ENCODE measurements around the gene PSG1. TPM values are rescaled to one million over a fixed set of nuclear protein-coding genes. Genes with fewer than 3 reads are reported as not detected.
"Not testable (repeated sequence)": the region's sequence is repeated elsewhere in the genome, so short reads cannot be mapped to it uniquely, and the experiment has no call there.

PSG1 gene
- total RNA-seq, 2 donors from 2014 or later, result not detected

DNA sequence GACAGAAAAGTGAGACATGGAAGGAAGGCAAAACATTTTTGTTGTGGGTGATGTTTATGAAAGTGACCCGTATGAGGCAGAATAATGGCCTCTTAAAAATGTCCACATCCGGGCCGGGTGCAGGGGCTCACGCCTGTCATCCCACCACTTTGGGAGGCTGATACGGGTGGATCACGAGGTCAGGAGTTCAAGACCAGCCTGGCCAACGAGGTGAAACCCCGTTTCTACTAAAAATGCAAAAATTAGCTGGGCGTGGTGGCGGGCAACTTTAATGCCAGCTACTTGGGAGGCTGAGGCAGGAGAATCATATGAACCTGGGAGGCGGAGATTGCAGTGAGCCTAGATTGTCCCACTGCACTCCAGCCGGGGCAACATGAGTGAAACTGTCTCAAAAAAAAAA lies 20.2 kb upstream of the PSG1 start:
- H3K4me3 ChIP-seq; H3K36me3 ChIP-seq (replicated peaks in 1 of 2; ENCODE audit: insufficient read depth in 1 of 2, low read depth in 2 of 2); intact Hi-C loops (cut with DNase I); DNase-seq; H3K27me3 ChIP-seq; H3K27ac ChIP-seq; H3K4me1 ChIP-seq; ATAC-seq; H3K9me3 ChIP-seq: not testable (repeated sequence)
- 60 to 68% methylated on average over 12 of the region's 12 CpGs for WGBS, 2 donors

GRCh38 chr19:42899110-42899509 lies 19.6 kb upstream of the PSG1 start:
- WGBS, 2 donors, result 54 to 84% methylated on average over 1 of the region's 1 CpG
- H3K4me3 ChIP-seq; DNase-seq; H3K36me3 ChIP-seq (replicated peaks in 1 of 2; ENCODE audit: insufficient read depth in 1 of 2, low read depth in 2 of 2); H3K9me3 ChIP-seq; ATAC-seq; H3K4me1 ChIP-seq; intact Hi-C loops (cut with DNase I); H3K27ac ChIP-seq; H3K27me3 ChIP-seq: not testable (repeated sequence)

GRCh38 chr19:42898656-42899055 lies 19.1 kb upstream of the PSG1 start:
- DNase-seq; H3K4me1 ChIP-seq; H3K27ac ChIP-seq; H3K4me3 ChIP-seq; ATAC-seq; intact Hi-C loops (cut with DNase I); H3K9me3 ChIP-seq; H3K27me3 ChIP-seq; H3K36me3 ChIP-seq (replicated peaks in 1 of 2; ENCODE audit: insufficient read depth in 1 of 2, low read depth in 2 of 2): not testable (repeated sequence)
- WGBS, 2 donors, result 15 to 48% methylated on average over 1 of the region's 1 CpG

GRCh38 chr19:42897729-42898128 lies 18.2 kb upstream of the PSG1 start:
- H3K4me1 ChIP-seq; H3K27me3 ChIP-seq; intact Hi-C loops (cut with DNase I); H3K9me3 ChIP-seq; ATAC-seq; H3K4me3 ChIP-seq; H3K36me3 ChIP-seq (replicated peaks in 1 of 2; ENCODE audit: insufficient read depth in 1 of 2, low read depth in 2 of 2); H3K27ac ChIP-seq; DNase-seq: not testable (repeated sequence)
- WGBS, 2 donors, result 4 to 26% methylated on average over 1 of the region's 1 CpG

- 67 to 69% methylated on average over 7 of the region's 7 CpGs for whole genome bisulfite sequencing, 2 donors
- intact Hi-C loops (cut with DNase I), result not testable (repeated sequence)
Observed at GRCh38 chr19:42890446-42890845, 10.9 kb upstream of the PSG1 start.

GRCh38 chr19:42887876-42888445 lies 8.4 kb upstream of the PSG1 start:
- H3K4me1 ChIP-seq; DNase-seq; H3K9me3 ChIP-seq; ATAC-seq; H3K27ac ChIP-seq; H3K27me3 ChIP-seq; H3K4me3 ChIP-seq; H3K36me3 ChIP-seq (replicated peaks in 1 of 2; ENCODE audit: insufficient read depth in 1 of 2, low read depth in 2 of 2); intact Hi-C loops (cut with DNase I): not testable (repeated sequence)

More at GRCh38 chr19:42890446-42890845, 10.9 kb upstream of the PSG1 start:
- H3K27me3 ChIP-seq; H3K4me3 ChIP-seq; H3K9me3 ChIP-seq; DNase-seq; H3K27ac ChIP-seq; H3K36me3 ChIP-seq (replicated peaks in 1 of 2; ENCODE audit: insufficient read depth in 1 of 2, low read depth in 2 of 2); H3K4me1 ChIP-seq; ATAC-seq: not testable (repeated sequence)

DNA sequence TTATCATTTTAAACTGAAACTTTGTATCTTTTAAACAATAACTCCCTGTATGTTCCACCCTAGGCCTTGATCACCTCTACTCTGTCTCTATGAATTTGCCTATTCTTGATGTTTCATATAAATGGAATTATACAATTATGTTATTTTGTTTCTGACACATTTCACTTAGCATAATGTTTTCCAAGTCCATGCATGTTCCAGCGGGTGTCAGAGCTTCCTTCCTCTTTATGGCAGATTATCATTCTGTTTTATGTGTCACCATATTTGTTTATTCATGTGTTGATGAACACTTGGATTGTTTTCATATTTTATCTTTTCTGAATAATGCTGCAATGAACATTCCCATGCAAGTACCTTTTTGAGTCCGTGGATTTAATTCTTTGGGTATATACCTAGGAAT lies 3.2 kb upstream of the PSG1 start:
- H3K36me3 ChIP-seq (replicated peaks in 1 of 2; ENCODE audit: insufficient read depth in 1 of 2, low read depth in 2 of 2); H3K27me3 ChIP-seq; H3K9me3 ChIP-seq; ATAC-seq; H3K4me1 ChIP-seq; DNase-seq; H3K27ac ChIP-seq; H3K4me3 ChIP-seq; intact Hi-C loops (cut with DNase I): not testable (repeated sequence)
- WGBS, 2 donors, result 66 to 76% methylated on average over 2 of the region's 2 CpGs

GRCh38 chr19:42882010-42882409 lies 2.5 kb upstream of the PSG1 start:
- intact Hi-C loops (cut with DNase I); H3K9me3 ChIP-seq; H3K4me3 ChIP-seq; H3K27me3 ChIP-seq; DNase-seq; H3K36me3 ChIP-seq (replicated peaks in 1 of 2; ENCODE audit: insufficient read depth in 1 of 2, low read depth in 2 of 2); ATAC-seq; H3K27ac ChIP-seq; H3K4me1 ChIP-seq: not testable (repeated sequence)
- 29 to 40% methylated on average over 5 of the region's 5 CpGs for WGBS, 2 donors

- TF ChIP-seq, protein P1, sequence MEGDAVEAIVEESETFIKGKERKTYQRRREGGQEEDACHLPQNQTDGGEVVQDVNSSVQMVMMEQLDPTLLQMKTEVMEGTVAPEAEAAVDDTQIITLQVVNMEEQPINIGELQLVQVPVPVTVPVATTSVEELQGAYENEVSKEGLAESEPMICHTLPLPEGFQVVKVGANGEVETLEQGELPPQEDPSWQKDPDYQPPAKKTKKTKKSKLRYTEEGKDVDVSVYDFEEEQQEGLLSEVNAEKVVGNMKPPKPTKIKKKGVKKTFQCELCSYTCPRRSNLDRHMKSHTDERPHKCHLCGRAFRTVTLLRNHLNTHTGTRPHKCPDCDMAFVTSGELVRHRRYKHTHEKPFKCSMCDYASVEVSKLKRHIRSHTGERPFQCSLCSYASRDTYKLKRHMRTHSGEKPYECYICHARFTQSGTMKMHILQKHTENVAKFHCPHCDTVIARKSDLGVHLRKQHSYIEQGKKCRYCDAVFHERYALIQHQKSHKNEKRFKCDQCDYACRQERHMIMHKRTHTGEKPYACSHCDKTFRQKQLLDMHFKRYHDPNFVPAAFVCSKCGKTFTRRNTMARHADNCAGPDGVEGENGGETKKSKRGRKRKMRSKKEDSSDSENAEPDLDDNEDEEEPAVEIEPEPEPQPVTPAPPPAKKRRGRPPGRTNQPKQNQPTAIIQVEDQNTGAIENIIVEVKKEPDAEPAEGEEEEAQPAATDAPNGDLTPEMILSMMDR (IDR thresholded peaks at IDR 0.05), result peak in 2 of 7 experiments; percentile 9 to 27
- WGBS, 2 donors, result 56 to 67% methylated on average over 8 of the region's 8 CpGs
- not testable (repeated sequence) for H3K4me3 ChIP-seq
Observed at GRCh38 chr19:42881279-42881678, 1.8 kb upstream of the PSG1 start.

GRCh38 chr19:42880621-42881020 lies 1.1 kb upstream of the PSG1 start:
- DNase-seq; H3K27me3 ChIP-seq; H3K36me3 ChIP-seq (replicated peaks in 1 of 2; ENCODE audit: insufficient read depth in 1 of 2, low read depth in 2 of 2); H3K4me3 ChIP-seq; H3K27ac ChIP-seq; H3K9me3 ChIP-seq; H3K4me1 ChIP-seq; intact Hi-C loops (cut with DNase I); ATAC-seq: not testable (repeated sequence)
- 72% methylated on average over 5 to 9 of the region's 9 CpGs for WGBS, 2 donors

More at GRCh38 chr19:42881279-42881678, 1.8 kb upstream of the PSG1 start:
- DNase-seq; H3K4me1 ChIP-seq; H3K36me3 ChIP-seq (replicated peaks in 1 of 2; ENCODE audit: insufficient read depth in 1 of 2, low read depth in 2 of 2); ATAC-seq; H3K27ac ChIP-seq; H3K27me3 ChIP-seq; H3K9me3 ChIP-seq; intact Hi-C loops (cut with DNase I): not testable (repeated sequence)

DNA sequence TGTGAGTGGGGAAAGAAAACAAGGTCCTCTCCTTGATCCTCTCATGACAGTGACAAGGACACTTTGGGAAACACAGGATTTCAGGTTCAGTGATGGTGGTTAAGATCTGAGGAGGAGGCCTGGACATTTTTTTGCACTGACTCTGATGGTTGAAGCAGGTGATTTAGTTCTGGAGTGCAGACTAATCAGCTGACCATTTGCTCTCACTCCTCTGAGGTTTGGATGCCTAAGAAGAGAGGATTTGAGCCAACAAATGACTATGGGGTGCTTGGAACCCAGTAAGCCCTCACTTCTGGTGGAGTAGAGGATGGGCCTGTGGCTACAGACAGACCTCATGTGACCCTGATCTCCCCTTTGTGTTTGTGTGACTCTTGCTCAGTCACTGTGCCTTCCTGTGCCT lies 2.9 kb downstream of the PSG1 start:
- DNase-seq; H3K36me3 ChIP-seq (replicated peaks in 1 of 2; ENCODE audit: insufficient read depth in 1 of 2, low read depth in 2 of 2); H3K27me3 ChIP-seq; H3K27ac ChIP-seq; H3K9me3 ChIP-seq; intact Hi-C loops (cut with DNase I); ATAC-seq; H3K4me1 ChIP-seq; H3K4me3 ChIP-seq: not testable (repeated sequence)

Measured in body of pancreas (tissue), 4 donors.